ENCODE measurements around the gene CNN3.

Gene CNN3

DNA sequence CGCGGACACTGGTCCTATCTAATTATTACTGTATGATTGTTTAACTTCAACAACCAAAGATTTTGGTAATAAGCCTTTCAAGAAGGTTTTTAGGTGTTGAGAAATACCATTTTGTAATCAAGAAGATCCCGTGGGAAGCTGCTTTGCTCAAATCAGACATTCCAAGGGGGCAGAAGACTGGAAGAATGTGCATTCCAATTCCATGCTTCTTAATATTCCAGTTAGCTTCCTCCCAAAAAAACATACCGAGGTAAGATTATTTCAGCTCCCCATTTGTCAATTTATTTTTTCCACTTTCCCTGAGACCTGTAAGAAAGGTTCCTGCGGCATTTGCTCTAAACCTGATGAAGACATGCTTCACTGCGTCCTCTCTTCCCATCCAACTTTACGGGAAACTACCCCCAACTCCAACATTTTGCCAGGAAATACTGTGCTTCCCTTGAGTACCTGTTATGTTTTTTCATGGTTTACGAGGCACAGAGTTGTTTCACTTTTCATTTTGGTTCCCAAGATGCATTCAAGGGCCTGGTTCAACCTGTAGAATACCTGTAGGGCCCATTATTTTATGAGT, 4.1 kb downstream of the CNN3 start:
- TF ChIP-seq, protein P1, sequence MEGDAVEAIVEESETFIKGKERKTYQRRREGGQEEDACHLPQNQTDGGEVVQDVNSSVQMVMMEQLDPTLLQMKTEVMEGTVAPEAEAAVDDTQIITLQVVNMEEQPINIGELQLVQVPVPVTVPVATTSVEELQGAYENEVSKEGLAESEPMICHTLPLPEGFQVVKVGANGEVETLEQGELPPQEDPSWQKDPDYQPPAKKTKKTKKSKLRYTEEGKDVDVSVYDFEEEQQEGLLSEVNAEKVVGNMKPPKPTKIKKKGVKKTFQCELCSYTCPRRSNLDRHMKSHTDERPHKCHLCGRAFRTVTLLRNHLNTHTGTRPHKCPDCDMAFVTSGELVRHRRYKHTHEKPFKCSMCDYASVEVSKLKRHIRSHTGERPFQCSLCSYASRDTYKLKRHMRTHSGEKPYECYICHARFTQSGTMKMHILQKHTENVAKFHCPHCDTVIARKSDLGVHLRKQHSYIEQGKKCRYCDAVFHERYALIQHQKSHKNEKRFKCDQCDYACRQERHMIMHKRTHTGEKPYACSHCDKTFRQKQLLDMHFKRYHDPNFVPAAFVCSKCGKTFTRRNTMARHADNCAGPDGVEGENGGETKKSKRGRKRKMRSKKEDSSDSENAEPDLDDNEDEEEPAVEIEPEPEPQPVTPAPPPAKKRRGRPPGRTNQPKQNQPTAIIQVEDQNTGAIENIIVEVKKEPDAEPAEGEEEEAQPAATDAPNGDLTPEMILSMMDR (conservative IDR thresholded peaks at IDR 0.05; ENCODE audit: low read length) = no peak

DNA sequence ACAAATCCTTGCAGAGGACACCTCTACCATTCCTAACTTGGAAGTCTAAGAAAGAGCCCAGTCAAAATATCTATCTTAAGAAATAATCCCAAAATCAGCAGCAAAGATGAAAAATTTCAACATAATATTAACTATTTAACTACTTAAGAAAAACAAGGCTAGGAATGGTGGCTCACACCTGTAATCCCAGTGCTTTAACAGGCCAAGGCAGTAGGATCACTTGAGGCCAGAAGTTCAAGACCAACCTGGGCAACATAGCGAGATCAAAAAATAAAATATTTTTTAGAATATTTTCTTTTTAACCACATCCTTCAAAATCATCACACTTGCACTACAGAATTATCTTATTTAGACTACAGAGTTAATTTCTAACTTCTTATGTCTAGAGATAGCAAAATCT, 4.9 kb downstream of the CNN3 start:
- DNase-seq (ENCODE audit: low read depth) = no peak
- TF ChIP-seq, protein P1 (conservative IDR thresholded peaks at IDR 0.05; ENCODE audit: low read length) = no peak
- H3K4me3 ChIP-seq (ENCODE audit: low read length) = no peak overlapping the region

More for the DNA sequence above, 4.1 kb downstream of the CNN3 start:
- H3K4me3 ChIP-seq (ENCODE audit: low read length) = peak overlapping the region; percentile 41
- DNase-seq (ENCODE audit: low read depth) = peak; percentile 95

DNA sequence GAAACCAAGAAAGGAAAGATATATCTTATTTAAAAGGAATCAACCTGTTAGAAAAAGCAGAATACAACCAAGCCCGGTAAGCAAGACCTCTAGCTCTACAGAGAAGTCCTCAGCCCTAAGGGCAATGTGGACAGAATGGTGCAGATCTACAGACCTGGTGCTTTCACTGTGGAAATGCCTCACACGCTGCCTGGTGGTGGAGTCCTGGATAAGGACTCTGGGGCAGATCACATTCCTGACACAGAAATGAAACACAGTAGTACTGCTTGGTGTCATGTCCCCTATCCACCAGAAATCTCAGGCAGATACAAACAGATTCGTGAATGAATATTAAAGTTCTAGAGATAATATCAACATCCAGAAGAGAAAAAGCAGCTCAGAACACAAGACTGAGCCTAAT, 6.8 kb downstream of the CNN3 start:
- no peak overlapping the region for H3K4me3 ChIP-seq (ENCODE audit: low read length)
- DNase-seq (ENCODE audit: low read depth) = peak; percentile 40
- TF ChIP-seq, protein P1 (conservative IDR thresholded peaks at IDR 0.05; ENCODE audit: low read length) = peak; percentile 30

DNA sequence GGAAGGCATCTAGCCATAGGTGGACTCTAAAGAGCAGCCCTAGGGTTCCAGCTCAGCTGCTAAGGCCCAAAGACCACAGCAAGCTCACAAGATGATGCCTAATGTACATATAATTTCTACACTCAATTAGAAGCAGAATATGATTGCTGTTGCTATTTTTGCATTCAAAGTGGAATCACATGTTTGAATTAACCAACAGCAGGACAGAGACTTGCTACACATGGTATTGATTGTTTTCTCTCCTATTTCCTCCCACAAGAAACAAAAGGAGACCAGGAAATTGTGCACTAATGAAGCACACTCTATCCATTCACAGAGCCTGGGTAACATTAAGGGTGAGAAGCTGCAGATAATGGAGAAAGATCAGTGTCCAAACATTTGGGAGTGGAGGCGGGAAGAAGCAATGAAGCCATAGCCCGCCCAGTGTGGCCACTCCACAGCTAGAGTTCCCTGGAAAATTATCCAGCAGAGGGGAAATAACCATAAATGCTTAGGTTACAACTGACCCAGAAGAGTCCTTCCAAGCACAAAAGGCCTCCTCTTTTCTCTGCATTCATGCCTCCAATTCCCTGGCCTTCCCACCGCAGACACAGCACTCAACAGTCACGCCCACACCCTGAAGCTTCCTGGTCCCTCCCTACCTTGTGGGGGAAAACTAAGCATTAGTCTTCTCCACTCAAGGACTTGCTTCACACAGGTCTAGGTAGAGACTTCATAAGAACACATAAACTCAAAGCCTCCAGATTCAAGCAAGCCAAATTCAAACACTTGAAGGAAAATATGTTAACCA, 7.5 kb downstream of the CNN3 start:
- TF ChIP-seq, protein P1 (conservative IDR thresholded peaks at IDR 0.05; ENCODE audit: low read length) = no peak
- DNase-seq (ENCODE audit: low read depth) = peak; percentile 51
- no peak overlapping the region for H3K4me3 ChIP-seq (ENCODE audit: low read length)

DNA sequence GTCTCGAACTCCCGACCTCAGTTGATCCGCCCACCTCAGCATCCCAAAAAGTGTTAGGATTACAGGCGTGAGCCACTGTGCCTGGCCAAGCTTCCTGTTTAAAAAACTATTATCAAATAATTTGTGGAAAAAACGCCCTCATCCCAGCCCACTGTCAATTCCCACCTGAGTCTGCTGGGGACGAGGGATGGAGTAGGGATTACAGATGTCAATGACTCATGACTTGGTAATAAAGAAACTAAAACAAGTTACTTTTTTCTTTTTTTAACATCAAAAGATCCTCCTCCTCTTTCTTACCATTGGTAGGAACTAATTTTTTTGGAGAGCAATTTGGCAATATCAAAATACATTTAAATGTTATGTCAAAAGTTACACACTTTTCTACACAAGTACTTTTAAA, 9.7 kb downstream of the CNN3 start:
- no peak for DNase-seq (ENCODE audit: low read depth)
- no peak overlapping the region for H3K4me3 ChIP-seq (ENCODE audit: low read length)
- TF ChIP-seq, protein P1 (conservative IDR thresholded peaks at IDR 0.05; ENCODE audit: low read length) = no peak

DNA sequence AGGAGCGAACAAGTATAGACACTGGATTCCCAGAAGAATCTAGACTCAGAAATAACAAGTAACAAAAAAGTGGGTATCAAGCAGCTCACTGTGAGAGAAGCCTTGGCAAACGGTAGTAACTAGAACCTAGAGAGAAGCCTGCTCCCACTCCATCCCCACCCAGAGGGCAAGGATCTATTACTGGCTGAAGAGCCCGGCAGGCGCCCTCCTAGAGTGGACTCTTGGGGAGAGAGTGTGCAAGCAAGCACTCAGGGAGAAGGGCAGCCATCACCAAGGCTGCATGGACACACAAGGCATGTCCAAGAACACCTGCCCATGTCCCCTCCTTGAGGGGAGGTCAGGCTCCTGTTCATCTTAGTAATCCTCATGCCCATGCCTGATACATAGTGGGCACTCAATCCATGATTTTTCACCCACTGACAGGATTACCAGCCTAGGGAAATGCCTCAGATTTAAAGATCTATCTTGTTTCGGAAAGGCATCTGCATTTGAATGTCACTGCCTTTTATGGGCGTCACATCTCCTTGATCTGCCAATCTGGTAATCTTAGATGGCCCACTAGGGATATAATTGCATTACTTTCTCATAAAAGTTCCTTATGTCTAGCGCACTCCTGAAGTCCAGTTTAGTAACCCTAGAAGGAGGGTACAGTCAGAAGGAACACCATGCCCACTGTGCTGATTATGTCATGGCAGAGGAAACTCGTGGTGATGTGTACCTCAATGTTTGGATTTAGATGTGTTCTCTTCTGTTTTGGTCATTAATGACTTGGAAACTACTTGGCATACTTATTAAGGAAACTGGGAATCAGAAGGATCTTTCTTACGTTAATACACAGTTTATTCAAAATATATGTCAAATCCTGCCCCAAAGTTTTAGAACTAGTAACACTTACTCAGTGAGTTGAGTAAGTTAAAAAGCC, 14.4 kb downstream of the CNN3 start:
- no peak for DNase-seq (ENCODE audit: low read depth)
- TF ChIP-seq, protein P1 (conservative IDR thresholded peaks at IDR 0.05; ENCODE audit: low read length) = no peak
- no peak overlapping the region for H3K4me3 ChIP-seq (ENCODE audit: low read length)
